ENCODE measurements around the gene AEN.

Gene AEN

DNA sequence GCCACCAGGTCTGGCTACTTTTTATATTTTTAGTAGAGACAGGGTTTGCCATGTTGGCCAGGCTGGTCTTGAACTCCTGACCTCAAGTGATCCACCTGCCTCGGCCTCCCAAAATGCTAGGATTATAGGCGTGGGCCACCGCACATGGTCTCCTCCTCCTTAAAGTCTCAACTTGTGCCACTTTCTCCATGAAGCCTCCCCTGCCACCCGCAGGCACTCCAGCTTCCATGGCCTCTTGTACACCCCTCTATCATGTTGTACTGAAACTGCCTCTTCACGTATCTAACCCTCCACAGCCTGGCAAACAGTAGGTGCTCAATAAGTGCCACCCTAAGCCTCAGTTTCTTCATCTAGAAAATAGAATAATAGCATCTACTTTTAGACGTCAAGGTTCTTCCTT, 57.6 kb downstream of the AEN start:
- FAIRE-seq: no peak
- TF ChIP-seq POLR2A (IDR thresholded peaks at IDR 0.05; ENCODE audit: low read depth, low read length): no peak
- no peak for DNase-seq (ENCODE audit: insufficient read length, low spot score)

DNA sequence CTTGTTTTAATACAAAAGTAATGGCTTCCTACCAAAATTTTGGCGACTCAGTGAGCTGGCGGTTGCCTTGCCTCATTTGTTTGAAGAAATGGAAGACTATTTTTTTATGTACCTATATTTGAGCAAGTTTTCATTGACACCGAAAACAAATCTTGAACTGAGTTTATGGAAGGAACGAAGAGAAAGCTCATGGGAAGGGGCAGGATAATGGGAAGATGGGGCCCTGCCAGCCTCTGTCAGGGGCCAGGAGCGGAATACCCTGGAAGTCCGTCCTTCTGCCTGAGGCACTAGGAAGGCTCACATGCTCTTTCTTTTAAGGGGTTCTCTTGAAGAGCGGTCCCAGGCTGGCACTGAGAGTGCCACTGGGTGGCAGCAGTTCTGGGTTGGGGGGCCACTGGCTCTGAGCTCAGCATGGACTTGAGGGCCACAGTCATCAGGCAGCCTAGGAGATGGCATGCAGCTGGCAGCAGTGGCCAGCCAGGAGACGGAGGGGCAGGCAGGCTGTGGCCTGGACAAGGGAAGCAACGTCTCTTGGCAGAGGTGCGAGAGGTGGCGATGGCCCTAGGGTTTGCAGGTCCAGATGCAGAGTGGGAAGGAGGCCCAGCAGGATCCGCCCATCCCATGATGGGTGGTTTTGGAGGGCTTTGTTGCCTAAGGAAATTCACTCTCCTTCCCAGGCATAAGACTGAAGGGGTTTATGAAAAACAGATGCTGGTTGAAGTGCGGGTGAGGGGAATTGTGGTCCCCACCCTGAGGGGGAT, 59.3 kb downstream of the AEN start:
- no peak for FAIRE-seq

DNA sequence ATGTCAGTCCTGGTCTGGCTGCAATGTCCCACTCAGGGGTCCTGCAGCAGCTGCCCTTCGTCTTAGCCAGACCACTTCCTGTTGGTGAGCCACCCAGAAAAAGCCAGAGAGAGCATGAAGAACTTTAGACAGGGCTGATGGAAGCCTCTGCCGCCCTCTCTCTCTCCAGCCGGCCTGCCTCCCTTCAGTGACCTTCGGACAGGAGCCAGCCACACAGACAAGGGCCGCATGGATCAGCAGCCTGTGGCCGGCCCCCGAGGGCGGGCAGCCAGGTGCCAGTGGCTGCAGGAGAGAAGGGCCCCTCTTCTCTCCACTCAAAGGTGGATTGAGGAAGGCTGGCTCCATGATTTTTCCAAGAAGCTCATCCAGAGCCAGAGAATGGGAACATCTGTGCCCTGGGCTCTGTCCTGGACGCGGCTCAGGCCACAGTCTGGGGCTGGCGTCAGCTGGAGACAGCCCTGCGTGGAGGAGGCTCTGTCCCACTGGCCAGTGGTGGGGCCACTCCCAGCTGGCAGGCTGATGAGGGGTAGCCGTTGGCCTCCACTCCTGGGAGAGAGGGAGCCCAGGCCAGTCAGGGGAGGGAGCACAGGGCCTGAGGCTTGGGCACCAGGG, 60.6 kb downstream of the AEN start:
- DNase-seq (ENCODE audit: insufficient read length, low spot score) (no peak), FAIRE-seq (no peak)
- TF ChIP-seq POLR2A (IDR thresholded peaks at IDR 0.05; ENCODE audit: low read depth, low read length): no peak

More for the DNA sequence above, 59.3 kb downstream of the AEN start:
- DNase-seq (ENCODE audit: insufficient read length, low spot score): no peak
- TF ChIP-seq POLR2A (IDR thresholded peaks at IDR 0.05; ENCODE audit: low read depth, low read length): no peak
